Daoy (cell line): Measurements from ENCODE around the gene PLAAT2. TPM values are rescaled to one million over a fixed set of nuclear protein-coding genes. Genes with fewer than 3 reads are reported as not detected.

Experiments
- DNase-seq: peaks from one replicate; pipeline ENCODE4 v3.0.0-alpha.2; 2015; ENCODE audit warnings: low read depth
- total RNA-seq: library from RNA; depleted of rRNA; stranded (reverse); fragments of >200 nt; shearing (Covaris generic); gene quantifications from 2 replicates; pipeline ENCODE4 v1.2.3, GENCODE V29; 2014; rRNA removed

PLAAT2 gene
- total RNA-seq, 1 experiment from 2014 or later: not detected

DNA sequence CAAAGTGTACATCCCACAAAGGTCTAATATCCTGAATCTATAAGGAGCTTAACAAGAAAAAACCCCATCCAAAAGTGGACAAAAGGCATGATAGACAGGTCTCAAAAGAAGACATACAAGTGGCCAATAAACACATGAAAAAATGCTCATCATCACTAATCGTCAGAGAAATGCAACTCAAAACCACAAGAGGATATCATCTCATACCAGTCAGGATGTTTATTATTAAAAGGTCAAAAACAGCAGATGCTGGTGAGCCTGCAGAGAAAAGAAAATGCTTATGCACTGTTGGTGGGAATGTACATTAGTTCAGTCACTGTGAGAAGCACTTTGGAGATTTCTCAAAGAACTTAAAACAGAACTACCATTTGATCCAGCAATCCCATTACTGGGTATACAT is 44.6 kb downstream of the PLAAT2 start:
- DNase-seq: no peak

DNA sequence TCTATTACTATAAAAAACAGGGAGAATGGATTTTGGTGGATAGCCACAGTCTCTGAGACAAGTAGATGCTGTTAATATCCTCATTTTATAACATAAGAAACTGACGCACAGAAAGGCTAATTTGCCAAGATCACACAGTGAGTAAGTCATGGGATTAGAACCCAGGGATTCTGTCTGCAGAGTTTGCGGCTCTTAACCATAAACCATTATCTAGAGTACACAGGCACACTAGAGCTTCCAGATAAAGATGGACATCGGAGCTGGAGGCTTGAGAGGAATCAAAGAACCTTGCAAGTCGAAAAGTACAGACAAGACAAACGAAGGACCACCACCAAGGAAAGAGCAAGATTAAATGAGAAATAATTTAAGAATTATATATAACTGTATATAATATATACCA is 46.0 kb downstream of the PLAAT2 start:
- DNase-seq: no peak

- DNase-seq: no peak
These were observed 47.1 kb downstream of the PLAAT2 start for GRCh38 chr11:63516109-63516508.

GRCh38 chr11:63512816-63513215 is 50.4 kb downstream of the PLAAT2 start:
- DNase-seq: no peak

- DNase-seq: no peak
These were observed 52.0 kb downstream of the PLAAT2 start for GRCh38 chr11:63511048-63511748.

DNA sequence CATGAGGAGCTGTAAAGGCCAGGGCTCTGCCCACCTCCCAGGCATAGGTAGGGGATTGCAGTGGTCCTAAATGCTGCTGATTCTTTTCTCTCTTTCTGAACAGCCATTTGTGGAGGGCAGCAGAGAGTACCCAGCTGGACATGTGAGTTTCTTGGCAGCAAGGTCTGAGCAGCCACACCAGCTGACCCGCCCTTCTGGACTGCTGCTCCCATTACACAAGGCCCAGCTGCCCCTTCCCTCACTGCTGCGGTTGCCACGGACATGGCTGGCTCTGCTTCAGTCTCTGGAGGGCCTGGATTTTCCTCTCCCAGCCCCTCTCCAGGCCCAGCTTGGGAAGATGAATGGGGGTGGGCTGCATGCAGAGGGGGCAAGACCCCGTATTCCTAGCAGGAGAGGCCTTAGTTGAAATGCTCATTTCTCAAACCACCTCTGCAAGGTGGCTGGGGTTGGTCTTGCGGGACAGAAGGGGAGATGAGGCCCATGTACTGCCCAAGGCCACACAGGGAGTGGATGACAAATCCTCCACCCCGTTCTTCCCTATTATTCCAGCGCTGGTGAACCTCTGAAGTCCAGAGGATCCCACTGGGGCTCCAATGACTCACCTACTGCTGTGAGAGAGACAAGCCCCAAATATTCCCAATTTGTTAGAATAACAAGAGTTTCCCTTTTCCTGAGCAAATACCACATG is 52.7 kb downstream of the PLAAT2 start:
- DNase-seq: peak; percentile 69

- no peak for DNase-seq
These were observed 54.4 kb downstream of the PLAAT2 start for GRCh38 chr11:63508745-63509144.

DNA sequence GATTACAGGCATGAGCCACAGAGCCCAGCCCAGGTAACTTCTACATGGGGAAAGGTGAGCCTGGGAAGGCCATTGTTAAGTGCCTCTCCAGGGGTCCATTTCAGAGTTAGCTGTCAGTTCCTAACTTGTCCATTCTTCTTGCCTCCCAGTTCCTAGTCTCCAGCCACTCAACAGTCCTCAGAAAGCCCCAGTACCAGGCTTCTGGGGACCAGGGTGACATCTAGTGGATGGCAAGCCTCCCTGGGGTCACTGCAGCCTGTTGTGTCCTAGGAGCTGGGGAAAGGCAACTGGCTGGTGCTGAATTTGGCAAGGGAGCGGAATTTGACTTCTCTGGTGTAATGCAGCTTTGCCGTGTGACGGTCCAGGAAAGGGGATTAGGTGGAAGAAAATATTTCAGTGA is 55.2 kb downstream of the PLAAT2 start:
- no peak for DNase-seq

GRCh38 chr11:63507511-63507910 is 55.7 kb downstream of the PLAAT2 start:
- DNase-seq: no peak

DNA sequence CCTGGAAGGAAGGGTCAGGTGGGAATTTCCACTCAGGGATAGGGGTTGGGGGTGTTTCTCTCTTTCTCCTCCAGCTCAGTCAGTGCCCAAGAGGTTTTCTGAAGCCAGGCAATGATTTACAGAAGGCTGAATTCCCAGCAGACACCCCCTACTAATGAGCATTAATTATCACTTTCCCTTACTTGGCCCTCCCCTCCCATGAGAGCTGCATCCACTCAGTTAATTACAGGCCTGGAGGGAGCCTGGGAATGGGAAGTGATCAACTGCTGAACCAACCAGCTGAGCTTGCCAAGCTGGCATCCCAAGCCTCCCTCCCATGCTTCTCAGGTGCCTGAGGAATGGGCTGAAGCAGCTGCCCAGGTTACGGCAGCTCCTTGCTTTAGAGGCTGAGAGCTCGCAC is 56.3 kb downstream of the PLAAT2 start:
- DNase-seq: no peak

- peak; percentile 47 for DNase-seq
These were observed 57.2 kb downstream of the PLAAT2 start, which contains the start of gene LGALS12 for GRCh38 chr11:63505857-63506528. Gene LGALS12, plus strand, starts transcription at chr11:63506084. Its CDS starts 375 bp downstream, at chr11:63506459.

GRCh38 chr11:63504933-63505586 is 58.1 kb downstream of the PLAAT2 start:
- DNase-seq: no peak

GRCh38 chr11:63504054-63504453 is 59.1 kb downstream of the PLAAT2 start:
- no peak for DNase-seq

DNA sequence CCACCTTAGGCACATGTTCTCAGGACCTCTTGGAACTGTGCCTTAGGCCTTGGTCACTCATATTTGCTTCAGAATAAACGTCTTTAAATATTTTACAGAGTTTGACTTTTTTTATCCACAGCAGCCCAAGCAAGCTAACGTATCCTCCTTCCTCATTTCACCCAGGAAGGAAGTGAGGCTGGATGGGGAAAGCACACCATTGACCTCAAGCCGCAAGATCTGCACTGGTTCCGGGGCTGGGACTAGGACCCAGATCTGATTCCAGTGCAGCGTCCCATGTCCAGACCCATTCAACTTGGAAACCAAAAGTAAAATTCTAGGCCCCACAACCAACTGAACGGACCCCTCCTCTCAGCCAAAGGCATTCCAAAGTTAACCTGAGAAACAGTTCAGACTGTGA is 59.7 kb downstream of the PLAAT2 start:
- DNase-seq: no peak

Other genes with a start within 250 kb of the PLAAT2 start
- gene SLC22A9, start 193.6 kb downstream of the PLAAT2 start, total RNA-seq: not detected in 2 replicates
- not detected in 2 replicates for gene PLAAT5, start 72.2 kb downstream of the PLAAT2 start, total RNA-seq
- not detected in 2 replicates for gene LGALS12, start 57.3 kb downstream of the PLAAT2 start, total RNA-seq
- 18.3 and 29.6 TPM in 2 replicates for gene PLAAT4, start 26.6 kb downstream of the PLAAT2 start, total RNA-seq
- 24.3 and 30.3 TPM in 2 replicates for gene PLAAT3, start 51.1 kb upstream of the PLAAT2 start, total RNA-seq
- gene ATL3, start 108.0 kb upstream of the PLAAT2 start, total RNA-seq: 36.3 and 44.4 TPM in 2 replicates
- gene RTN3, start 118.1 kb upstream of the PLAAT2 start, total RNA-seq: 39.0 and 56.5 TPM in 2 replicates
- 9.4 and 14.0 TPM in 2 replicates for gene ZFTA, start 205.4 kb upstream of the PLAAT2 start, total RNA-seq